Measurements from ENCODE around the gene PIK3C2G.

GRCh38 chr12:18296201-18296908 is 35.0 kb downstream of the PIK3C2G start:
- TF ChIP-seq CTCF (conservative IDR thresholded peaks at IDR 0.05; ENCODE audit: low read length) (no peak), EZH2phosphoT487 (IDR thresholded peaks at IDR 0.05; ENCODE audit: borderline replicate concordance) (no peak)

Data from Loucy (cell line).